Measurements from ENCODE around the gene GRIA1.

Gene GRIA1

GRCh38 chr5:153696256-153696655 is 205.8 kb downstream of the GRIA1 start:
- TF ChIP-seq REST (IDR thresholded peaks at IDR 0.05; ENCODE audit: insufficient read depth in 1 of 2, low read depth in 2 of 2, low read length in 2 of 2), result no peak
- no peak for TF ChIP-seq FOXP2 (optimal IDR thresholded peaks at IDR 0.05; ENCODE audit: borderline replicate concordance, extremely low read depth, extremely low read length, insufficient read depth)
- no peak for TF ChIP-seq TAF1 (IDR thresholded peaks at IDR 0.05; ENCODE audit: borderline replicate concordance, insufficient read depth, low read length)
- TF ChIP-seq POLR2AphosphoS5 (IDR thresholded peaks at IDR 0.05; ENCODE audit: low read depth, low read length), result no peak
- TF ChIP-seq SIN3A (IDR thresholded peaks at IDR 0.05; ENCODE audit: borderline replicate concordance, insufficient read depth, low read length), result no peak

DNA sequence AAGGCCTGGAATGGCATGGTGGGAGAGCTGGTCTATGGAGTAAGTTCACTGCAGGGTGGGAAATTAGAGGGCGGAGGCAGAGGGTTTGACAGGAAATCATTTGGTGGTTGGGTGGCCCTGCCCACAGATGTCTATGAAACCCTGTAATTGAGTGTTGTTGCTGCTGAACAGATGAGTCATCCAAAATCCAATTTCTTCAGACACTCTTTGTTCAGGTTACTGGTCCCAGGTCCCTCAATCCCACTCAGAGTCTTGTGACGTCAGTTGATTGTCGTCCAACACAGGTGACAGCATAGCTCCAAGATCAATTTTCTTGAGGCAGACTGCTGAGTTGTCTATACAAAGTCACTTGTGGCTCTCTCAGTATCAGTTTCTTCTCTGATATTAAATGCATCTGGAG is 208.6 kb downstream of the GRIA1 start:
- TF ChIP-seq REST (IDR thresholded peaks at IDR 0.05; ENCODE audit: insufficient read depth in 1 of 2, low read depth in 2 of 2, low read length in 2 of 2) (no peak), FOXP2 (optimal IDR thresholded peaks at IDR 0.05; ENCODE audit: borderline replicate concordance, extremely low read depth, extremely low read length, insufficient read depth) (no peak), POLR2AphosphoS5 (IDR thresholded peaks at IDR 0.05; ENCODE audit: low read depth, low read length) (no peak), TAF1 (IDR thresholded peaks at IDR 0.05; ENCODE audit: borderline replicate concordance, insufficient read depth, low read length) (no peak), SIN3A (IDR thresholded peaks at IDR 0.05; ENCODE audit: borderline replicate concordance, insufficient read depth, low read length) (no peak)

DNA sequence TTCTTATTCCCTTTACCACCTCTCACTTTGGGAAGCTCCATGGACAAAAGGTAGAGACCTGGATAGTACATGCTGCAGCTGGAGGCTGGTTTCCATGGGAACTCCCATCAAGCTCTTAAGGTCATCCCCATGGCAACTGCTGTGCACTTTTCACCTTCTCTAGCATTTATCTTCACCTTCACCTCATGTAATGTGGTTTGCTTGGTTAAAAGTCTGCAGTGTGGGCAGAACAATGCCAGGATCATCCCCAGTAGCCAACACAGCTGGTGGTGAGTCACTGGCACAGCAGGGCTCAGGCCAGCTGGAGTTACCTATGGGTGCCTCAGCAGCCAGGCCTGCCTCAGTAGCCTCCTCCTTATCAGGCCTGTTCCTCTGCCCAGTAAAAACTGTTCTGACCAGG is 210.5 kb downstream of the GRIA1 start:
- no peak for TF ChIP-seq REST (IDR thresholded peaks at IDR 0.05; ENCODE audit: insufficient read depth in 1 of 2, low read depth in 2 of 2, low read length in 2 of 2)
- no peak for TF ChIP-seq FOXP2 (optimal IDR thresholded peaks at IDR 0.05; ENCODE audit: borderline replicate concordance, extremely low read depth, extremely low read length, insufficient read depth)
- no peak for TF ChIP-seq SIN3A (IDR thresholded peaks at IDR 0.05; ENCODE audit: borderline replicate concordance, insufficient read depth, low read length)
- no peak for TF ChIP-seq POLR2AphosphoS5 (IDR thresholded peaks at IDR 0.05; ENCODE audit: low read depth, low read length)
- no peak for TF ChIP-seq TAF1 (IDR thresholded peaks at IDR 0.05; ENCODE audit: borderline replicate concordance, insufficient read depth, low read length)

DNA sequence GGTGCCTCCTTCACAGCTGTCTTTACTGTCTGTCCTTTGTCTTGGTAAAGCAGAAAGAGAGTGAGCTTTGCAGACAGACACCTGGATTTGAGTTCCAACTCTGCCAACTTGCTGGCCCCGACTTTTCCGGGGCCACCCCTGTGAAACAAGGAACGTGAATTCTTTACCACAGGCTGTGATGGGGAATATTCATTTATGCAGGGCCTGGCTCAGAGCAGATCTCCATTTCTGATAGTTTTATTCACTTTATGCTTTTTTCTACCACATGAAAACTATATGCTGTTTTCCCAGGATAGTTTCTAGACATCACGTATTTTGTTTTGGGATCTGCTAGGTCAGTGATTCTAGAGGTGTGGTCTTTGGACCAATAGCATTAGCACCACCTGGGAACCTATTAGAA is 211.8 kb downstream of the GRIA1 start:
- TF ChIP-seq SIN3A (IDR thresholded peaks at IDR 0.05; ENCODE audit: borderline replicate concordance, insufficient read depth, low read length) (no peak), TAF1 (IDR thresholded peaks at IDR 0.05; ENCODE audit: borderline replicate concordance, insufficient read depth, low read length) (no peak), POLR2AphosphoS5 (IDR thresholded peaks at IDR 0.05; ENCODE audit: low read depth, low read length) (no peak), REST (IDR thresholded peaks at IDR 0.05; ENCODE audit: insufficient read depth in 1 of 2, low read depth in 2 of 2, low read length in 2 of 2) (no peak), FOXP2 (optimal IDR thresholded peaks at IDR 0.05; ENCODE audit: borderline replicate concordance, extremely low read depth, extremely low read length, insufficient read depth) (no peak)

DNA sequence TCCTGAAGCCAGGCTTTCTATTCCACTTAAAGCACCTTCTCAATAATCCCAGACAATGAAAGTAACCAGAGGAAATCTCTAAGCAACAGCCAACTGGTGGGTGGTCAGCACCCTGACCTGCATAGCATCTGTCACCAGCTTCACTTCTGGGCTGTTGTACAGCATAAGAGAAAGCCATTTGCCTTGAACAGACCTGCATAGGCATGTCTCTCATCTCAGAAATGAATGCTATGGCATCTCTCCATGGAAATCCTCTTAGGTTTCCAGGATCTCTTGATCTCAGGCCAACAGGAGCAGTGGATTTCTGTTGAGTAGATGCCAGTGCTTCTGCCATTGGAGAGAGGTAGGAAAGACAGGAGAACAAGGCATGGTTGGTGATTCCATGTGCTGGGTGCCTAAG is 213.6 kb downstream of the GRIA1 start:
- TF ChIP-seq SIN3A (IDR thresholded peaks at IDR 0.05; ENCODE audit: borderline replicate concordance, insufficient read depth, low read length) (no peak), FOXP2 (optimal IDR thresholded peaks at IDR 0.05; ENCODE audit: borderline replicate concordance, extremely low read depth, extremely low read length, insufficient read depth) (no peak)

Data from PFSK-1 (cell line).